H1 (cell line): ENCODE data around the gene PPM1F. TPM values are rescaled to one million over a fixed set of nuclear protein-coding genes. Genes with fewer than 3 reads are reported as not detected.

Source experiments
- EP300 ChIP-seq, 2 experiments: IDR thresholded peaks; 1 replicate in 1 of 2; 2 replicates in 1 of 2; pipeline ENCODE4 v1.6.1; 2011 to 2012; ENCODE audit warnings: low read depth in 2 of 2, low read length in 2 of 2, mild to moderate bottlenecking in 2 of 2, borderline replicate concordance in 1 of 2, inconsistent platforms in 1 of 2, moderate library complexity in 1 of 2
- EZH2 ChIP-seq: fragments of 200-600 bp; sonication (generic); IDR thresholded peaks from 2 replicates; pipeline ENCODE4 v1.7.1; 2012; ENCODE audit warnings: low read depth, mild to moderate bottlenecking, moderate library complexity, low read length, inconsistent platforms; ENCODE audit not compliant: severe bottlenecking
- polyA plus RNA-seq, 7 experiments: library from polyadenylated mRNA; depleted of rRNA in 3 of 7; stranded (reverse) in 5 of 7; unstranded in 2 of 7; fragments of >200 nt in 5 of 7; fragments of 200-250 nt in 2 of 7; gene quantifications; 1 replicate in 5 of 7; 2 replicates in 1 of 7; 4 replicates in 1 of 7; pipeline versions ENCODE4 v1.2.1 to v1.2.3, GENCODE V29; 2011 to 2013; ENCODE audit warnings: missing spikeins in 2 of 7, mixed read lengths in 2 of 7
- total RNA-seq: library from RNA; stranded (reverse); fragmentation: NEBNext Ultra II Directional; extraction: Animal tissue kit (Norgen Biotek cat#: 25700); gene quantifications from 2 replicates; pipeline ENCODE4 v1.2.1, GENCODE V29; 2021

The PPM1F gene
- total and polyA plus RNA-seq, 2 of the 8 experiments (the other 6 are each of a cell fraction or from before 2014, with no cell fraction given): 12.4 to 22.8 TPM

DNA sequence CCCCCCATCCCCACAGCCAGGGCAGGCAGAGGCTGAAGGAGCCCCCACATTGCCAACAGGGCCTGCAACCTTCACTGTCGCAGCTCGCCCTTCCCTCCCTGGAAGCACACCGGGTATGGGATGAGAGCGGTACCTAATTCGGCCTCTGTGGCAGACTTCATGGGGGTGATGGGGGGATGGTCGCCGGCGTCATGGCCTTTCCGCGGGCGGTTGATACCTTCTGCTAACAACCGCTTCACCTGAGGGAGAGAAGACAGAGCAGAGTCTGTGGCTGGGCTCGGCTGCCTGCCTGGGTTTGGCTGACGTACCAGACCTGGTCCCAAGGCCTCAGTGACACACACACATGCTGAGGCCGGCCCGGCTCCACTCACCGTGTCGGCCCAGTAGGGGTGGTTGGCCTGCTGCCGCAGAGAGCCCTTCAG is 11.2 kb upstream of the PPM1F start (continued):
- TF ChIP-seq EP300 (IDR thresholded peaks at IDR 0.05; ENCODE audit: borderline replicate concordance in 1 of 2, low read depth in 2 of 2, low read length in 2 of 2): no peak
- TF ChIP-seq EZH2: no peak
- TF ChIP-seq, all 59 proteins: peak for 0
